Endothelial cell of umbilical vein (primary cell): ENCODE measurements around the gene CDC25A.

ENCODE experiments used
- EZH2 ChIP-seq: IDR thresholded peaks from 2 replicates; pipeline ENCODE4 v1.6.1; 2012; ENCODE audit warnings: borderline replicate concordance, low read depth, mild to moderate bottlenecking, moderate library complexity, low read length, inconsistent platforms; ENCODE audit not compliant: severe bottlenecking
- FOS ChIP-seq: IDR thresholded peaks from 2 replicates; pipeline ENCODE4 v1.6.1; 2011; ENCODE audit warnings: mild to moderate bottlenecking, low read length, moderate library complexity, borderline replicate concordance; ENCODE audit not compliant: insufficient read depth
- JUN ChIP-seq: IDR thresholded peaks from 2 replicates; pipeline ENCODE4 v1.6.1; 2011; ENCODE audit warnings: borderline replicate concordance, low read depth; ENCODE audit not compliant: insufficient read length, insufficient read depth
- POLR2AphosphoS5 ChIP-seq: IDR thresholded peaks from 2 replicates; pipeline ENCODE4 v1.6.1; 2012; ENCODE audit warnings: low read depth, mild to moderate bottlenecking, control low read depth, low read length, moderate library complexity; ENCODE audit not compliant: insufficient read depth
- TF ChIP-seq, protein P1 (sequence below), 2 donors: IDR thresholded peaks; 1 replicate in 1 of 2; 2 replicates in 1 of 2; pipeline ENCODE4 v1.5.1; 2011; ENCODE audit warnings: low read length in 2 of 2, mild to moderate bottlenecking in 2 of 2, moderate library complexity in 2 of 2, control low read depth in 1 of 2, inconsistent platforms in 1 of 2, low read depth in 1 of 2; ENCODE audit not compliant: insufficient read depth in 1 of 2; ENCODE audit errors: extremely low read depth in 1 of 2
- TF ChIP-seq, protein P2 (sequence below): IDR thresholded peaks from 2 replicates; pipeline ENCODE4 v1.6.1; 2011; ENCODE audit not compliant: insufficient read depth, insufficient read length

- TF ChIP-seq POLR2AphosphoS5: no peak
- TF ChIP-seq, protein P1, sequence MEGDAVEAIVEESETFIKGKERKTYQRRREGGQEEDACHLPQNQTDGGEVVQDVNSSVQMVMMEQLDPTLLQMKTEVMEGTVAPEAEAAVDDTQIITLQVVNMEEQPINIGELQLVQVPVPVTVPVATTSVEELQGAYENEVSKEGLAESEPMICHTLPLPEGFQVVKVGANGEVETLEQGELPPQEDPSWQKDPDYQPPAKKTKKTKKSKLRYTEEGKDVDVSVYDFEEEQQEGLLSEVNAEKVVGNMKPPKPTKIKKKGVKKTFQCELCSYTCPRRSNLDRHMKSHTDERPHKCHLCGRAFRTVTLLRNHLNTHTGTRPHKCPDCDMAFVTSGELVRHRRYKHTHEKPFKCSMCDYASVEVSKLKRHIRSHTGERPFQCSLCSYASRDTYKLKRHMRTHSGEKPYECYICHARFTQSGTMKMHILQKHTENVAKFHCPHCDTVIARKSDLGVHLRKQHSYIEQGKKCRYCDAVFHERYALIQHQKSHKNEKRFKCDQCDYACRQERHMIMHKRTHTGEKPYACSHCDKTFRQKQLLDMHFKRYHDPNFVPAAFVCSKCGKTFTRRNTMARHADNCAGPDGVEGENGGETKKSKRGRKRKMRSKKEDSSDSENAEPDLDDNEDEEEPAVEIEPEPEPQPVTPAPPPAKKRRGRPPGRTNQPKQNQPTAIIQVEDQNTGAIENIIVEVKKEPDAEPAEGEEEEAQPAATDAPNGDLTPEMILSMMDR (IDR thresholded peaks at IDR 0.05; ENCODE audit: extremely low read depth in 1 of 2, insufficient read depth in 1 of 2, low read depth in 1 of 2, low read length in 2 of 2): no peak
- no peak for TF ChIP-seq JUN
- no peak for TF ChIP-seq FOS
- TF ChIP-seq, protein P2, sequence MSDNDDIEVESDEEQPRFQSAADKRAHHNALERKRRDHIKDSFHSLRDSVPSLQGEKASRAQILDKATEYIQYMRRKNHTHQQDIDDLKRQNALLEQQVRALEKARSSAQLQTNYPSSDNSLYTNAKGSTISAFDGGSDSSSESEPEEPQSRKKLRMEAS: no peak
- TF ChIP-seq EZH2: no peak
Observed at GRCh38 chr3:48226939-48227338, 38.7 kb upstream of the CDC25A start.
